Smooth muscle cell of the brain vasculature (primary cell): ENCODE results near the gene RAPGEF5.

Experiments used
- DNase-seq: peaks from one replicate; pipeline ENCODE4 v3.0.0-alpha.2; 2012; ENCODE audit warnings: low read depth, low spot score

Gene RAPGEF5

GRCh38 chr7:22192801-22193200 is 164.2 kb downstream of the RAPGEF5 start:
- DNase-seq, result no peak

GRCh38 chr7:22190736-22191135 is 166.2 kb downstream of the RAPGEF5 start:
- DNase-seq, result no peak

GRCh38 chr7:22189741-22190140 is 167.2 kb downstream of the RAPGEF5 start:
- DNase-seq, result no peak

GRCh38 chr7:22189230-22189629 is 167.7 kb downstream of the RAPGEF5 start:
- no peak for DNase-seq

DNA sequence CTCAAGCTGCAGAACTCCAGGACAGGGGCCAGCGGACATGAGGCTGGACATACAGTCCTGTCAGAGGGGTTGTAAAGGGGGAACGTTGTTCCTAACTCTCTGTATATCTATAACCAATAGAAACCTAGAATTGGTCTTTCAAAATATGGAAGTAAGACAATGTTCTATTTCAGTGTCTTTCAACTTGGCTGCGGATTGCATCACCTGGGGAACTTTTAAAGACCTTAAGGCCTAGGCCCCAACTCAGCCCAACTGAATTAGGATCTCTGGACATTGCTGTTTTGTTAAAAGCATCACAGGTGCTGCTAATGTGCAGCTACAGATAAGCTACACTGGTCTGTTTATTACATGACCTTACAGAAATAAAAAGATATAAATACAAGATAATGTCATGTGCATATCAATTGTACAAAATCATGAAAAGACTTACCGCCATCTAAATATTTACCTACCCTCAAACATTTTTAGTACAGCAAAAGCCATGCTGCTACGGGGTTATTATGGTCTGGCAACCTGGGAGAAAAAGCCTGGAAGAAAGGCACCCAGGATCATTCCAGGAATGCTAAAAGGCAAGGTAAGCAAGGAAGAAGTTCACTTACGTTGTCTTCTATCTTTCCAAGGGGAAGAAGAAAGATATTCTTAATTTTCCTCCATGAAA is 169.1 kb downstream of the RAPGEF5 start:
- DNase-seq, result no peak

DNA sequence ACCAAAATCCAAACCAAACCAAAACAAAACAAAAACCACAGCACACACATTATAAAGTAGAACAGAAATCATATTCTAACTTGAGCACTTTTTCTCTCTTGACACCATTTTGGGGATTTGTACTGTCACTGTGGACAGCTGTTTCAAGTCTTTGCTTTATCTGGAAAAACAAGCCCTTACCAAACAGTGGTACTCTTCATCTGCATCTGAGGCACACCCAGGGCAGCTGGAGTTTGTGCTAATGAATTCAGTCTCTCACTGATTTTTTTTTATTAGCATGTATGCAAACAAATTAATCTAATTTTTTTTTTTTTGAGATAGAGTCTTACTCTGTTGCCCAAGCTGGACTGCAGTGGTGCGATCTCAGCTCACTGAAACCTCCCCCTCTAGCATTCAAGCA is 171.4 kb downstream of the RAPGEF5 start:
- no peak for DNase-seq

GRCh38 chr7:22184549-22185199 is 172.3 kb downstream of the RAPGEF5 start:
- no peak for DNase-seq

GRCh38 chr7:22183522-22184280 is 173.3 kb downstream of the RAPGEF5 start:
- DNase-seq, result no peak

GRCh38 chr7:22182149-22182548 is 174.8 kb downstream of the RAPGEF5 start:
- DNase-seq, result no peak

DNA sequence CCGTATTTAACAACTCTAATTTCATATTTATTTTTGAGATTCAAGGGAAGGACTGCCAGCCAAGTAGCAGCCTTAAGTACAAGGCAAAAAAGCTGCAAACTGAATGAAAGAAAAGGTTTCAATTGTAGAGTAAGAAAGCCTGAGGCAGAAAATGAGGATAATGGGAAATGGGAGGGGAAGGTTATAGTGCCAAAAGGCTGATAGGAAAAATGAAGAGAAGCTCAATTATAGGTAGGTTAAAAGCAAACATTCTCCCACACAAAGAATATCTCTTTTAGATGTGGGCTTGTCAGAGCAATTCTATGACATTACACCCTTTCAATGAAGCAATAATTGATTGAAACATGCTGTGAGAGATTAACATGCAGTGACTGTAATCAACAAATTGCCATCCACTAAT is 175.3 kb downstream of the RAPGEF5 start:
- DNase-seq, result no peak

- no peak for DNase-seq
These were observed 177.5 kb downstream of the RAPGEF5 start for GRCh38 chr7:22179442-22179879.

DNA sequence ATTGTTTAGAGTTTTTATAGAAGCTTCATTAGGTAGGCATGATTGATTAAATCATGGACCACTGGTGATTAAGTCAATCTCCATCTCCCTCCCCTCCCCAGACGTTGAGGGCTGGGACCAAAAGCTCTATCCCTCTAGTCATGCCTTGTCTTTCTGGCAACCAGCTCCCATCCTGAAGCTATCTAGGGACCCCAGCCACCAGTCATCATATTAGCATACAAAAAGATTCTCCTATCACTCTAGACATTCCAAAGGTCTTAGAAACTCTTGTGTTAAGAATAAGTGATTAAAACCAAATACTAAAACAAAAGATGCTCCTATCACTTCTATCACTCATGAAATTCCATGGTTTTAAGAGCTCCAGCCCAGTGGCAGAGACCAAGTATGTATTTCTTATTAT is 178.2 kb downstream of the RAPGEF5 start:
- DNase-seq, result no peak

DNA sequence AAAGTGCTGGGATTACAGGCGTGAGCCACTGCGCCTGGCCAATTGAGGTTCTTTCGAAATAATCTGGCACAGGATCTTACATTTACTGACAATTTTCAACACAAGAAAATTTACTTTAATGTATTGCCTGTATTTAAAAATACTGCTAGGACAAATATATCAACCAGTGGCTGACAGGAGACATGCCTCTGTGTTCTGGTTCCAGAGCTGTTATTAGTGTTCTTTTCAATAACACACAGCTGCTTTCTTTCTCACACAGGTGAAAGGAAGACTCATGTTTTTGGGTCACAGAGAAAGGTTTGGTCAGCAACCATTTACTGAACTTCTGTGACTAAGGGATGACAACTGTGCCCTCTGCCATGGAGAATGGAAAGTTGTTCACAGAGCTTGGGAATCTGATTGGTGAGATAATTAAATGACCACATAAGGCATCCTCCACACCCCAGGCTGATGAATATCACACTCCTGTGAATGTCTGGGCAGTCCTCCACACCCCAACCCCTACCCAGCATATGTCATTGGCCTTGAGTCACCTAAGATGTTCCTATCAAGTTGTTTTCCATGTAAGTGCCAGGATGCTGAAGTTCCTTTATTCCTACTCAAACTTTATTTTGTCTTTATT is 180.1 kb downstream of the RAPGEF5 start:
- no peak for DNase-seq

DNA sequence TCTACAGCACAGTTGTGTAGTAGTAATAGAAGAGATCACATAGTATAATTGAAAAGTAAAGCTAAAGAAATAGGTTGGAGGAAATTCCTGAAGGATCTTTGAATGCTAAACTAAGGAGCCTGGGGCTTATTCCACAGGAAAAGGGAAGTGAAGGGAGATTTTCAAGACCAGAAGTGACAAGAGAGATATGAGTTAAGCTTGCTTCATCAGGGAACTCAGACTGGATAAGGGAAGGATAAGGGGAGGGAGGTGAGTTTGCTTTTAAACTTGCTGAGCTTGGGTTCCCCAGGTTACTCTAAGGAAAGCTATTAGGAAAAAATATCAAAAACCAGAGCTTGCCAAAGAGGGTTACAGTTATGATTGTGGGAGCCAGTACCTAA is 182.4 kb downstream of the RAPGEF5 start:
- no peak for DNase-seq

GRCh38 chr7:22173685-22174573 is 183.0 kb downstream of the RAPGEF5 start:
- no peak for DNase-seq

- no peak for DNase-seq
These were observed 188.8 kb downstream of the RAPGEF5 start for GRCh38 chr7:22168129-22168634.

GRCh38 chr7:22167482-22167881 is 189.5 kb downstream of the RAPGEF5 start:
- DNase-seq, result no peak

DNA sequence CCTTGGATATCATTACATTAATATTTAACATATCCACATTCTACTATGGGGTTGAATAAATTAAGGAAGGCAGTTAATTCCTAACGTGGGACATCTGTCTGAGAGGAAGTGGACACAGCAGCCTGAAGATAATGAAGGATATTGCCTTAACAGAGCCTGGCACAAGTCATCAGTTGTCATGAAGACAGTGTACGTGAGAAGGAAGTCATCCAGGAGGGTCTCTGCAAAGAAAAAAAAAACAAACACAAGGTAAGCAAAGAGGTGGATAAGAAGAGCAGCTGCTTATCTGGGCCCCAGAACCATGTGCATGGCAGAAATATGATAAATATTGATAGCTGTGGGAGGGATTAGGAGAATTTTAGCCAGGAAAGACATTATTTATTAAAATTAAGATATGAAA is 190.0 kb downstream of the RAPGEF5 start:
- DNase-seq, result no peak

- DNase-seq, result no peak
These were observed 197.6 kb downstream of the RAPGEF5 start for GRCh38 chr7:22159341-22159740.

GRCh38 chr7:22157552-22157951 is 199.4 kb downstream of the RAPGEF5 start:
- no peak for DNase-seq

GRCh38 chr7:22156205-22156604 is 200.7 kb downstream of the RAPGEF5 start:
- DNase-seq, result peak; percentile 57
